ENCODE measurements around the gene LHFPL6.

LHFPL6 gene

GRCh38 chr13:39410096-39410901, 192.7 kb downstream of the LHFPL6 start:
- DNase-seq: no peak

- DNase-seq: no peak
These were observed 194.5 kb downstream of the LHFPL6 start for GRCh38 chr13:39408512-39408911.

- DNase-seq: no peak
These were observed 195.2 kb downstream of the LHFPL6 start for GRCh38 chr13:39407786-39408185.

GRCh38 chr13:39407138-39407537, 195.9 kb downstream of the LHFPL6 start:
- no peak for DNase-seq

GRCh38 chr13:39406688-39407087, 196.3 kb downstream of the LHFPL6 start:
- DNase-seq: no peak

GRCh38 chr13:39405596-39406205, 197.3 kb downstream of the LHFPL6 start:
- no peak for DNase-seq

GRCh38 chr13:39405107-39405506, 197.9 kb downstream of the LHFPL6 start:
- no peak for DNase-seq

GRCh38 chr13:39403106-39403505, 199.9 kb downstream of the LHFPL6 start:
- DNase-seq: no peak

- no peak for DNase-seq
These were observed 200.6 kb downstream of the LHFPL6 start for GRCh38 chr13:39402221-39402970.

GRCh38 chr13:39401756-39402155, 201.2 kb downstream of the LHFPL6 start:
- DNase-seq: no peak

- DNase-seq: no peak
These were observed 201.8 kb downstream of the LHFPL6 start for GRCh38 chr13:39401046-39401705.

GRCh38 chr13:39399102-39399501, 203.9 kb downstream of the LHFPL6 start:
- DNase-seq: no peak

GRCh38 chr13:39397896-39398265, 205.1 kb downstream of the LHFPL6 start:
- no peak for DNase-seq

GRCh38 chr13:39397226-39397895, 205.6 kb downstream of the LHFPL6 start:
- DNase-seq: no peak

GRCh38 chr13:39394796-39395678, 208.0 kb downstream of the LHFPL6 start:
- no peak for DNase-seq

GRCh38 chr13:39391761-39392160, 211.2 kb downstream of the LHFPL6 start:
- no peak for DNase-seq

- no peak for DNase-seq
These were observed 214.0 kb downstream of the LHFPL6 start for GRCh38 chr13:39389013-39389412.

GRCh38 chr13:39385621-39386231, 217.3 kb downstream of the LHFPL6 start:
- DNase-seq: no peak

- no peak for DNase-seq
These were observed 217.8 kb downstream of the LHFPL6 start for GRCh38 chr13:39385154-39385553.

GRCh38 chr13:39381456-39381855, 221.5 kb downstream of the LHFPL6 start:
- no peak for DNase-seq
